Keratinocyte (primary cell): Measurements from ENCODE around the gene DBNDD2.

Source experiments
- CTCF ChIP-seq, 3 experiments: IDR thresholded peaks in 1 of 3; conservative IDR thresholded peaks in 1 of 3; optimal IDR thresholded peaks in 1 of 3; 2 replicates in 2 of 3; 3 replicates in 1 of 3; pipeline versions ENCODE3 to v1.5.1; 2011; ENCODE audit warnings: low read length in 3 of 3, mild to moderate bottlenecking in 3 of 3, moderate library complexity in 2 of 3, control low read depth in 1 of 3, inconsistent platforms in 1 of 3; ENCODE audit not compliant: insufficient read depth in 2 of 3; ENCODE audit errors: extremely low read depth in 1 of 3
- EZH2 ChIP-seq: IDR thresholded peaks from one replicate; pipeline ENCODE4 v1.6.1; 2012; ENCODE audit warnings: inconsistent platforms, mild to moderate bottlenecking, low read length, moderate library complexity

GRCh38 chr20:45426320-45427016 is 18.4 kb downstream of the DBNDD2 start:
- TF ChIP-seq EZH2 (no peak), CTCF (optimal IDR thresholded peaks at IDR 0.05 in 1 of 3, IDR thresholded peaks at IDR 0.05 in 1 of 3, conservative IDR thresholded peaks at IDR 0.05 in 1 of 3; ENCODE audit: extremely low read depth in 1 of 3, insufficient read depth in 2 of 3, low read length in 3 of 3) (no peak)
